Activated CD8-positive, alpha-beta memory T cell treated with anti-CD3 and anti-CD28 coated beads for 4 hours (primary cell): ENCODE data around the gene CEBPZ.
A peak's percentile ranks its signal among the peaks of the same experiment; 100 is the strongest.
"Not testable (repeated sequence)": the region's sequence is repeated elsewhere in the genome, so short reads cannot be mapped to it uniquely, and the experiment has no call there.

ENCODE experiments used
- DNase-seq, 2 donors: peaks; one replicate each; pipeline ENCODE4 v3.0.0-alpha.2; 2020; ENCODE audit warnings: low read depth in 2 of 2

Gene CEBPZ, protein sequence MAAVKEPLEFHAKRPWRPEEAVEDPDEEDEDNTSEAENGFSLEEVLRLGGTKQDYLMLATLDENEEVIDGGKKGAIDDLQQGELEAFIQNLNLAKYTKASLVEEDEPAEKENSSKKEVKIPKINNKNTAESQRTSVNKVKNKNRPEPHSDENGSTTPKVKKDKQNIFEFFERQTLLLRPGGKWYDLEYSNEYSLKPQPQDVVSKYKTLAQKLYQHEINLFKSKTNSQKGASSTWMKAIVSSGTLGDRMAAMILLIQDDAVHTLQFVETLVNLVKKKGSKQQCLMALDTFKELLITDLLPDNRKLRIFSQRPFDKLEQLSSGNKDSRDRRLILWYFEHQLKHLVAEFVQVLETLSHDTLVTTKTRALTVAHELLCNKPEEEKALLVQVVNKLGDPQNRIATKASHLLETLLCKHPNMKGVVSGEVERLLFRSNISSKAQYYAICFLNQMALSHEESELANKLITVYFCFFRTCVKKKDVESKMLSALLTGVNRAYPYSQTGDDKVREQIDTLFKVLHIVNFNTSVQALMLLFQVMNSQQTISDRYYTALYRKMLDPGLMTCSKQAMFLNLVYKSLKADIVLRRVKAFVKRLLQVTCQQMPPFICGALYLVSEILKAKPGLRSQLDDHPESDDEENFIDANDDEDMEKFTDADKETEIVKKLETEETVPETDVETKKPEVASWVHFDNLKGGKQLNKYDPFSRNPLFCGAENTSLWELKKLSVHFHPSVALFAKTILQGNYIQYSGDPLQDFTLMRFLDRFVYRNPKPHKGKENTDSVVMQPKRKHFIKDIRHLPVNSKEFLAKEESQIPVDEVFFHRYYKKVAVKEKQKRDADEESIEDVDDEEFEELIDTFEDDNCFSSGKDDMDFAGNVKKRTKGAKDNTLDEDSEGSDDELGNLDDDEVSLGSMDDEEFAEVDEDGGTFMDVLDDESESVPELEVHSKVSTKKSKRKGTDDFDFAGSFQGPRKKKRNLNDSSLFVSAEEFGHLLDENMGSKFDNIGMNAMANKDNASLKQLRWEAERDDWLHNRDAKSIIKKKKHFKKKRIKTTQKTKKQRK

DNA sequence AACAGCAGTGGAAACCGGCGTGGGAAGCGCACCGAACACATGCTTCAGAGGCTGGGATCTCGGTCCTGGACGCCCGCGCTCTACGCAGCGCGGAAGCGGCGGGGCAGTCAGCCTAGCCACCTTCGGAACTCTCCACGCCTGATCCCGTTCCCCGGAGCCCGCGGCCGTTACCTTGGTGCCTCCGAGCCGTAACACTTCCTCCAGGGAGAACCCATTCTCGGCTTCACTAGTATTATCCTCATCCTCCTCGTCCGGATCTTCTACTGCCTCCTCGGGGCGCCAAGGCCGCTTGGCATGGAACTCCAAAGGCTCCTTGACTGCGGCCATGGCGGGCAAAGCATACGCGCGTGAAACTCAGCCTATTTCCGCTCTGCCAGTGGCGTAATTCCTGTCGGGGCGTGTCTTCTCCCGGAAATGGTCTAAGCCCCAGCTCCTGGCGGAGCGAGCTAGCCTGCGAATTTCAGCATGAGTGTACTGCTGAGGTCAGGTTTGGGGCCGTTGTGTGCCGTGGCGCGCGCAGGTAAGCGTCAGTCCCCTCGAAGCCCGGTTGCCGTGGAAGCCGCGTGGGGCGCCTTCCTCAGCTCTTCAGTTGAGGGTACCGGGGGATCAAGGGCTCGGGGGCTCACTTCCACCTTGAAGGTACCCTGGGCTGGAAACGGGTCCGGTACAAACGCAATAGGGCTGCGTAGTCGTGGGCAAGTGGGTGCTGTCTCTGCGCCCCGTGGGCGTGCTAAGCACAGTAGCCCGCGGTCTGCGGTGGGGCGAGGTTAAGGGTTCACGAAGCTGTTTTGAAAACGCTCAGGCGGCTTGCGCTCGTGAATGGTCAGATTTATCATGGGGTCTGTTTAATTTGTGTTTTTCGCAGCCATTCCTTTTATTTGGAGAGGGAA, at the start of gene CEBPZ, which contains the start of gene NDUFAF7:
Gene CEBPZ (minus strand): TSS at position 356 of the 890 bp plus-strand sequence. CDS start 29 bp downstream, at position 327.
Gene NDUFAF7 (plus strand): TSS at position 418 of the 890 bp plus-strand sequence. CDS start 48 bp downstream, at position 466.
- peak; percentile 71 to 82 for DNase-seq

DNA sequence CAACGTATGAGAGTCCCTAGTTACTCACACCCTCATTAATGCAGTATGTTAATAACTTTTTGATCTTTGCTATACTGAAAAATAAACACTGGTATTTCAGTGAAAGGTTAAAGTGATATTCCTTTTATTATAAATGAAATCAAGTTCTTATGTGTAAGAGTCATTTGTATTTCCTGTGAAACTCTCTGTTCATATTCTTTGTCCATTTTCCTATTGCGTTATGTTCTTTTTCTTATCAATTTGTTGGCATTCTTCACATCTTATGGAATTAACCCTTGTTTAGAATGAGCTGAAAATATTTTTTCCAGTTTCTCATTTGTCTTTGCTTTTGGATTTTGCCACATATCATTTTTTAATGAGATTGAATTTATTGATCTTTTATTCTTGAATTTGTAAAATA, 44.9 kb upstream of the CEBPZ start:
- no peak for DNase-seq

DNA sequence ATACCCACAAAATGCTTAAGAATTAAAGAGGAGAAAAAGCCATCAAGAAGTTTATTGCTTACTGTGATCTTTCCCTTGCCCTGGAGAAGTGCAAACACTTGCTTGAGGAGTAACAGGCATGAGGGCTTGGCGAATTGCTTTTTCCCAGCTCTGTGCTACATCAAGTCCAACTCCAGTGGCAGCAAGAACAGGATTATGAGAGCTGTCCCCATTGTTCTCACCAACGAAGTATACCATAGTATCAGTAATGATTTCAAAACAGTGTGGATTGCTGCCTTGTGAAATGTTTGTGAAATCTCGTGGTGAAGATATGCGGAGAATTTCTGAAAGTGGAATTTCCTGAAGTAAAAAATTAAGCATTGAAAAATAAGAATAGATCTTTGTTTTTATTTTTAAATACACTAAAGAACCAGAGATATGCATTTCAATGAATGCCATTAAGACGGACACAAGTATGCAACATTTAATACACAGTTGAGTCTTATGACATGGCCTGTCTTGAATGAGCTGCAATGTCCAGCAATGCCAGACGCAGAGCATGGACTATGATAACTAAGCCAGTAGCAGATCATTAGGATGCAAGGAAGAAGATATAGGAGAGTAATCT, 43.1 kb upstream of the CEBPZ start:
- DNase-seq, result no peak

- no peak for DNase-seq
Observed at GRCh38 chr2:37271376-37272067, 40.1 kb upstream of the CEBPZ start.

- DNase-seq, result no peak
Observed at GRCh38 chr2:37268111-37268510, 36.7 kb upstream of the CEBPZ start.

DNA sequence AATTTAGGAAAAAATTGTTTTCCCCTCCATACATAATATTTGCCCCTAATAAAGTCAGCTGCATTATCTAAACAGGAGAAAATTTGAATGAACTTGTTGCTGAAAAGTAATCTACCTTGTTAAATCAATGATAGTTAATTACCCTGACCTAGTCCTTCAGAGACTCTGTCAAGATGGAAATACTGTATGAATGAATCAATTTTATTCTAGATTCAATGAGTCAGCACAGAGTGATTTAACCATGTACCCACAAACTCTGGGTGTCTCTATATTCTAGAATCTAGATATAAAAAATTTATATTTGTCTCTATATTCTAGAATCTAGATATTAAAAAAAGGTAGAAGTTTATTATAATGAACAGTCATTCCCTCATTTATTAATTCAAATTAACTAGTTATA, 36.3 kb upstream of the CEBPZ start:
- DNase-seq, result no peak

DNA sequence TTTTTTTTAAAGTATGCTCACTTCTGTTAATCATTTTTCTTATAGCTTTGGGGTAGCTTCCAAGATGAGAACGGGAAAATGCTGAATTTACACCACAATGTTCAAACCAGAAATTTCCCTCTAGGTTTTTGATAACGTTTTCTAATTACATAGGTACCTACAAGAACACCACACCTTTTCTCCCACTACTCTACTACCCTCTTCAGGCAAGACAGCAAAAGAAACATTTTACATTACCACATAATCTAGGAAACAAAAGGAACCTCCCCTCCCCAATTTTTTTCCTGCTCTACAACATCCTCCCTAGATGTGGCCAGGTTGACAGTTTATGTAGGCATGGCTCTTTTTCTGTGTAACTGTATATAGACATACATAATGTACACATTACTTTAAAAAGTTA, 32.4 kb upstream of the CEBPZ start:
- DNase-seq, result no peak

- DNase-seq, result no peak
Observed at GRCh38 chr2:37262522-37262921, 31.1 kb upstream of the CEBPZ start.

- DNase-seq, result no peak
Observed at GRCh38 chr2:37250869-37251740, 19.7 kb upstream of the CEBPZ start.

DNA sequence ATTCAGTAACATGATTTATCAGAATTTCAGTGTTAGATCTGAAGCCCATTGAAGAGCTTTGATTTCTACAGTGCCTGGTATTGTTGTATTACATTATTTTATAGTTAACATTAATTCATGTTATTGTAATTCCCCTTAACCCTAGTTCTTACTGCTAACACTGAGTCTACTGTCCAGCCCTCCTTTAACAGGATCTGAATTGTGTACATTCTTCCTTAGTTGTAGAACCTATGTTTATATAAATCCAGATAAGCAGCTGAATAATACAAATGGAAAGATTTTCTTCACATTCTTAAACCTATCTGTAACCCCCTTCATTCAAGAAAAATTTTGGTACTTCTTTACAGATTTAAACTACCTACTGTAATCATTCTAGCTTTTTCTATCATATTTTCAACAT, 14.8 kb upstream of the CEBPZ start:
- DNase-seq, result no peak

- DNase-seq, result no peak
Observed at GRCh38 chr2:37244755-37245154, 13.4 kb upstream of the CEBPZ start.

- DNase-seq, result no peak
Observed at GRCh38 chr2:37244017-37244416, 12.6 kb upstream of the CEBPZ start.

DNA sequence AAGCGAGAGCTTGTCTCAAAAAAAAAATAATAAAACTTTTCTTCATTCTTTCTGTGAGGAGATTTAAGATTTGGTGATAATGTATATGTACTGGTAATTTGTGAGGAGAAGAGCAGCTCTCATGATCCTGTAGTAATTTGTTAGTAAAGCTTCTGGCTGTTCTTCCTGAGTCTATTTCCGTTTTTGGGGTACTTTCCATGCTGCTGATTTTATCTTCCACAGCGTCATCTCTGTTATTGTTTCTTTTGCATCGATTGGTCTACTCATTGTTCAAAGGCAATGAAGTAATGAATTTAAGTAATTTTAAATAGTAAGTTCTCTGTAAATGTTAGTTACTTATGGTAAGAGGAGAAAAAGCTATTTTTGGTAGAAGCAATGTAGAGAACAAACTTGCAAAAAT, 12.0 kb upstream of the CEBPZ start:
- DNase-seq, result no peak

DNA sequence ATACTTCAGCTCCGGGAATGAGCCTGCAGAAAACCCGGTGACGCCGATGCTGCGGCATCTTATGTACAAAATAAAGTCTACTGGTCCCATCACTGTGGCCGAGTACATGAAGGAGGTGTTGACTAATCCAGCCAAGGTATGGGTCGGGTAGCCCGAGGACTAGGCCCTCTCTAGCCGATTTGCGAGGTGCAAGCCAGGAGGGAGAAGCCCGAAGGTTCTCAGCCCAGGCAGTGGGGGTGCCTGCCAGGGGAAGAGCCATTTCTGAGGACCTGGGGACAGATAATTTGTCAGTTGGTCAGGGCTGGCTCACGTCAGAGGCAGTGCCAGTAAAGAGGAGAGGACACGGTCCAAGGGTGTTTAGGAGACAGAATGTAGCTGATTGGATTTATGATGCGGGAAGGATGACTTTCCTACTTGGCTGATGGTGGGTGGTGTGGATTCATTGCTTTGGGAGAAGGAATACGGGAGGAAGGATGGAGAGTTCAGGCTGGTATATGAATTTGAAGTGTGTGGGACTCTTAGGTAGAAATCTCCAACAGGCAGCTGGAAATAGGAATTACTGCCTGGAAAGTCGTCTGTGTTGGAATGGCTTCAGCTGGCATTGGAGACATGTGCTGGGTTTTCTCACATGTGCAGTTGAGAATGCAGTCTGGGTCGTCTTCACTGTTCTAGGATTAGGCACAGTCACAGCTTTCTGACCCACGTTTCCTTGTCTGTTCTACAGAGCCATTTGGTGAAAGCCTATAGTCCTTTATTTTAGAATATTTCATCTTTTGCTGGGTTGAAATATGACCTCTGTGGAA, 936 bp upstream of the CEBPZ start:
- no peak for DNase-seq

DNA sequence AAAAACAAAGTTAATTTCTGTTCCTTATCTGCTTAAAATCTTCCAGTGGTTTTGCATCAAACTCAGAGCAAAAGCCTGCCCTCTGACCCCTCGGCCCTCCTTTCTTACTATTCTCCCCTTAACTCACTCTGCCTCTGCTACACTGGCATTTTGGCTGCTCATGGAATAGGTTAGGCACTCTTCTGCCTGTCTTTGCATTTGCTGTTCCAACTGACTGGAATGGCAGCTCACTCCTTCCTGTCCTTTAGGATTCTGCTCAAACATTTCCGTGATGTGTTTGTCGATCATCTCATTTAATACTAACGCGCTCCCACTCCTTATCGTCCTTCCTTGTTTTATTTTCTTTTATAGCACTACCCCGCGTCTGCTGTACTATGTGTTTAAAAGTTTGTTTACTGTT, 815 bp downstream of the CEBPZ start:
- no peak for DNase-seq

DNA sequence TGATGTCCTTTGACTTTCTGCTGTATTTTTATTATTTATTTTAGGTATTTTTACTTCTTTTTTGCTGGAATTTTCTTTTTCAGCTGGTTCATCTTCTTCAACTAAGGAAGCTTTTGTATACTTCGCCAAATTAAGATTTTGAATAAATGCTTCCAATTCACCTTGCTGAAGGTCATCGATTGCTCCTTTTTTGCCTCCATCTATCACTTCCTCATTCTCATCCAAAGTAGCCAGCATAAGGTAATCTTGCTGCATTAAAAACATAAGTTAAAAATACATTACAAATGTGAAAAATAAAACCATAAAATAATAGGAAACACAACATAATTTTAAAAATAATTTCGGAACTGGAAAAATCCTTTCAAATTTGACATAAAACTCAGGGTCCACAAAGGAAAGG, 2.6 kb downstream of the CEBPZ start:
- DNase-seq, result no peak

- DNase-seq, result no peak
Observed at GRCh38 chr2:37226863-37227262, 4.5 kb downstream of the CEBPZ start.

- not testable (repeated sequence) for DNase-seq
Observed at GRCh38 chr2:37225129-37225528, 6.3 kb downstream of the CEBPZ start.
